Measurements from ENCODE around the gene ZC3H7A. TPM values are rescaled to one million over a fixed set of nuclear protein-coding genes. Genes with fewer than 3 reads are reported as not detected.

ZC3H7A gene
- total and polyA plus RNA-seq, 2 of the 13 experiments (the other 11 are each of a cell fraction or from before 2014, with no cell fraction given), result 29.2 to 36.8 TPM

DNA sequence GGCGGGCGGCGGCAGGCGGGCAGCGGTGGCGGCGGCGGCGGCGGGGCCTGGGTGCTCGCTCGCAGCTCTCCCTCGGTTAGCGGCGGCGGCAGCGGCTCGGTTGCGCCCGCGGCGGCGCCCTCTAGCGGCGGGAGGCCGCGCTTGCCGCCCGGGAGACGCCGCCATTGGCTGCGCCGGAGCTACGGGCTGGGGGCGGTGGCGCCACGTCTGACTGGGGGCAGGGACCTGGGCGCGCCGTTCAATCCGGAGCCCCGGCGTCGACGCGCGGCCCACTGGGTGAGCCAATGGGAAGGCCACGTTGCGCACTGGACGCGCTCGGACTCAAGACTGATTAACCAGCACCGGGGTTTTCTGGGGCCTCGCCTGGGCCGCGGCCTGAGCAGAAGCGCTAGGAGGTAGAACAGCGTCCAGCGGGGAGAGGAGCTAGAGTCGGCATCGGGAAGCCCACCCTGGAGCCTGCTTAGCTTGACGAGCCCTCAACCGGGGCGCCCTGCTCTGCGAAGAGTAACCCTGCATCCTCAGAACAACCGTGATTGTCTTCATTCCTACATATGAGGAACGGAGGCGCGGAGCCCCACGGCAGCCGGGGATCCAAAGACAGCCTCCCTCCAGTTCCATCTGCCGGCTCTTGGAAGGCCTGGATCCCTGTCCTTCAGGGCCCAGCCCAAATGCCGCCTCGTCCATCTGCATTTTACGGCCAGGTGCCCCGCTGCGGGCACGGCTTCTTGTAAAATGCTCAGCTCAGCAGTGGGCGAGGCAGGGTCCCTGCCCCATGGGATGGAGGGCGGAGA is at the start of gene ZC3H7A (continued):
- TF ChIP-seq GABPA (IDR thresholded peaks at IDR 0.05; ENCODE audit: low read depth, low read length) (no peak), GABPA (CRISPR knock-in tag; IDR thresholded peaks at IDR 0.05; ENCODE audit: low read depth) (peak; percentile 35; the same call in 1 of the 2 replicates), KLF12 (CRISPR knock-in tag; IDR thresholded peaks at IDR 0.05; ENCODE audit: borderline replicate concordance) (peak; percentile 94), SMAD3 (CRISPR knock-in tag; IDR thresholded peaks at IDR 0.05) (peak; percentile 95), ZBTB1 (CRISPR knock-in tag; IDR thresholded peaks at IDR 0.05; ENCODE audit: borderline replicate concordance) (peak; percentile 62; the same call in 1 of the 2 replicates), KAT8 (CRISPR knock-in tag; IDR thresholded peaks at IDR 0.05) (peak; percentile 92), RAD51 (IDR thresholded peaks at IDR 0.05; ENCODE audit: borderline replicate concordance) (no peak), NR2F1 (CRISPR knock-in tag; IDR thresholded peaks at IDR 0.05) (peak in 1 of 2 experiments; percentile 38; a peak in 1 of 4 replicates), ZZZ3 (CRISPR knock-in tag; IDR thresholded peaks at IDR 0.05; ENCODE audit: borderline replicate concordance) (peak; percentile 97), HMGXB4 (CRISPR knock-in tag; IDR thresholded peaks at IDR 0.05; ENCODE audit: borderline replicate concordance in 1 of 2, low read depth in 1 of 2) (peak; percentile 87 to 96), DRAP1 (CRISPR knock-in tag; IDR thresholded peaks at IDR 0.05) (peak; percentile 100), ZBTB21 (CRISPR knock-in tag; IDR thresholded peaks at IDR 0.05) (no peak; the same call in 1 of the 2 replicates), ZNF264 (CRISPR knock-in tag; IDR thresholded peaks at IDR 0.05) (peak; percentile 85; the same call in 1 of the 2 replicates), CREB1 (IDR thresholded peaks at IDR 0.05) (peak; percentile 91), CREB1 (CRISPR knock-in tag; IDR thresholded peaks at IDR 0.05) (peak; percentile 87), ZNF234 (CRISPR knock-in tag; conservative IDR thresholded peaks at IDR 0.05) (peak; percentile 95; the same call in 1 of the 2 replicates), ZNF598 (CRISPR knock-in tag; IDR thresholded peaks at IDR 0.05; ENCODE audit: borderline replicate concordance) (peak; percentile 90; the same call in 1 of the 2 replicates), RFX3 (CRISPR knock-in tag; IDR thresholded peaks at IDR 0.05) (peak; percentile 38; the same call in 1 of the 2 replicates), ZNF777 (CRISPR knock-in tag; IDR thresholded peaks at IDR 0.05) (peak; percentile 70), PHF8 (CRISPR knock-in tag; IDR thresholded peaks at IDR 0.05) (peak; percentile 98), ZNF709 (CRISPR knock-in tag; IDR thresholded peaks at IDR 0.05) (peak; percentile 99), ZFP41 (CRISPR knock-in tag; IDR thresholded peaks at IDR 0.05; ENCODE audit: borderline replicate concordance) (peak; percentile 94; the same call in 1 of the 2 replicates)
- TF ChIP-seq, protein P1, sequence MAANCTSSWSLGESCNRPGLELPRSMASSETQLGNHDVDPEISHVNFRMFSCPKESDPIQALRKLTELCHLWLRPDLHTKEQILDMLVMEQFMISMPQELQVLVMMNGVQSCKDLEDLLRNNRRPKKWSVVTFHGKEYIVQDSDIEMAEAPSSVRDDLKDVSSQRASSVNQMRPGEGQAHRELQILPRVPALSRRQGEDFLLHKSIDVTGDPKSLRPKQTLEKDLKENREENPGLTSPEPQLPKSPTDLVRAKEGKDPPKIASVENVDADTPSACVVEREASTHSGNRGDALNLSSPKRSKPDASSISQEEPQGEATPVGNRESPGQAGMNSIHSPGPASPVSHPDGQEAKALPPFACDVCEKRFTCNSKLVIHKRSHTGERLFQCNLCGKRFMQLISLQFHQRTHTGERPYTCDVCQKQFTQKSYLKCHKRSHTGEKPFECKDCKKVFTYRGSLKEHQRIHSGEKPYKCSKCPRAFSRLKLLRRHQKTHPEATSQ (CRISPR knock-in tag; IDR thresholded peaks at IDR 0.05; ENCODE audit: borderline replicate concordance), result peak; percentile 99
- TF ChIP-seq, protein P2, sequence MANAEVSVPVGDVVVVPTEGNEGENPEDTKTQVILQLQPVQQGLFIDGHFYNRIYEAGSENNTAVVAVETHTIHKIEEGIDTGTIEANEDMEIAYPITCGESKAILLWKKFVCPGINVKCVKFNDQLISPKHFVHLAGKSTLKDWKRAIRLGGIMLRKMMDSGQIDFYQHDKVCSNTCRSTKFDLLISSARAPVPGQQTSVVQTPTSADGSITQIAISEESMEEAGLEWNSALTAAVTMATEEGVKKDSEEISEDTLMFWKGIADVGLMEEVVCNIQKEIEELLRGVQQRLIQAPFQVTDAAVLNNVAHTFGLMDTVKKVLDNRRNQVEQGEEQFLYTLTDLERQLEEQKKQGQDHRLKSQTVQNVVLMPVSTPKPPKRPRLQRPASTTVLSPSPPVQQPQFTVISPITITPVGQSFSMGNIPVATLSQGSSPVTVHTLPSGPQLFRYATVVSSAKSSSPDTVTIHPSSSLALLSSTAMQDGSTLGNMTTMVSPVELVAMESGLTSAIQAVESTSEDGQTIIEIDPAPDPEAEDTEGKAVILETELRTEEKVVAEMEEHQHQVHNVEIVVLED (CRISPR knock-in tag; IDR thresholded peaks at IDR 0.05; ENCODE audit: borderline replicate concordance), result peak; percentile 92
- TF ChIP-seq, protein P3, sequence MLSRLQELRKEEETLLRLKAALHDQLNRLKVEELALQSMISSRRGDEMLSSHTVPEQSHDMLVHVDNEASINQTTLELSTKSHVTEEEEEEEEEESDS (CRISPR knock-in tag; IDR thresholded peaks at IDR 0.05; ENCODE audit: borderline replicate concordance), result peak; percentile 87; the same call in 1 of the 2 replicates

All from HepG2 (cell line).